Epidermal melanocyte (primary cell): Measurements from ENCODE around the gene SPATA31A6.
"Not testable (repeated sequence)": the region's sequence is repeated elsewhere in the genome, so short reads cannot be mapped to it uniquely, and the experiment has no call there.

Experiments used
- DNase-seq: peaks from one replicate; pipeline ENCODE4 v3.0.0; 2011; ENCODE audit warnings: low spot score; ENCODE audit not compliant: insufficient read length

SPATA31A6 gene

GRCh38 chr9:42183359-42183758, at the start of gene SPATA31A6:
TSS of gene SPATA31A6 (plus strand) at chr9:42183659. CDS start at chr9:42183688, 29 bp downstream.
- not testable (repeated sequence) for DNase-seq

- DNase-seq = not testable (repeated sequence)
Measured at GRCh38 chr9:42160299-42160698, 23.2 kb upstream of the SPATA31A6 start.

DNA sequence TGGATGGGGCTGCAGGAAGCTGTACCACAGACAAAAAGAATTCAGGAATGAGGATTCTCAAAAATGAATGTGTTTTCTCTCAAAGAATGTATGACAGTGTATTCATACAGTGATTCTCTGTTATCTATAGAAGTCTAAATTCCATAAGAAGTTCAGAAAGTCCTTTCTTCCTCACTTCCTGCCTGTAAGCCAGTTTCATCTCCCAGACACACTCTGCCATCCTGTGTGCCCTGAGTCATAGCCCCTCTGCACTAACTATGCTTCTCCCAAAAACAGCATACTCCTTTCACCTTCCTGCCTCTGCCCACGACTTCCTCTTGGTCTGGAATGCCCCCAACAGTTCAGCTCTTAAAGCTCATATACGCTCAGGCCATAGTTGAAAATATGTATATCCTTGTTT, 36.4 kb downstream of the SPATA31A6 start:
- DNase-seq = not testable (repeated sequence)

DNA sequence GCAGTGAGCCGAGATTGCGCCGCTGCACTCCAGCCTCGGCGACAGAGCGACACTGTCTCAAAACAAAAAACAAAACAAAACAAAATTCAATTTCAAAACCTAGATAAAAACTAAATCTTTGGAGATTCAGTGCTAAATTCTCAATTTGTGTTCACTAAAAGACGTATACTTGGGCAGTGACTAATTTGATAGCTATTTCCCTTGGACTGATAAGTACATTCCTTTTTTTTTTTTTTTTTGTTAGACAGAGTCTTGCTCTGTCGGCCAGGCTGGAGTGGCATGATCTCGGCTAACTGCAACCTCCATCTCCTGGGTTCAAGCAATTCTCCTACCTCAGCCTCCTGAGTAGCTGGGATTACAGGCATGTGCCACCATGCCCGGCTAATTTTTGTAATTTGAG, 39.8 kb downstream of the SPATA31A6 start:
- not testable (repeated sequence) for DNase-seq

GRCh38 chr9:42233031-42233430, 49.6 kb downstream of the SPATA31A6 start:
- DNase-seq = not testable (repeated sequence)

GRCh38 chr9:42234610-42235009, 51.2 kb downstream of the SPATA31A6 start:
- DNase-seq = not testable (repeated sequence)

GRCh38 chr9:42235352-42235991, 52.0 kb downstream of the SPATA31A6 start:
- DNase-seq = not testable (repeated sequence)

GRCh38 chr9:42236097-42236496, 52.6 kb downstream of the SPATA31A6 start:
- DNase-seq = not testable (repeated sequence)

GRCh38 chr9:42237381-42237780, 53.9 kb downstream of the SPATA31A6 start:
- DNase-seq = not testable (repeated sequence)

- DNase-seq = not testable (repeated sequence)
Measured at GRCh38 chr9:42238862-42239261, 55.4 kb downstream of the SPATA31A6 start.
